Measurements from ENCODE around the gene TCEA2. TPM values are rescaled to one million over a fixed set of nuclear protein-coding genes. Genes with fewer than 3 reads are reported as not detected.

Gene TCEA2
- total RNA-seq, 1 donor from 2014 or later, result 49.0 TPM

GRCh38 chr20:64104667-64105451, 41.9 kb downstream of the TCEA2 start:
- Mint-ChIP-seq H3K36me3 (ENCODE audit: low read depth) (no peaks in the 10 kb centered on the region), H3K27me3 (ENCODE audit: low read depth) (peaks cover 24% of the 10 kb centered on the region), H3K4me1 (ENCODE audit: low read depth) (peaks cover 2% of the 10 kb centered on the region), H3K4me3 (ENCODE audit: low read depth) (no peak overlapping the region), H3K27ac (no peak overlapping the region), H3K9me3 (no peaks in the 10 kb centered on the region)
- DNase-seq (ENCODE audit: low spot score), result peak; percentile 7
- intact Hi-C loops (cut with micrococcal nuclease), result no loop called here

DNA sequence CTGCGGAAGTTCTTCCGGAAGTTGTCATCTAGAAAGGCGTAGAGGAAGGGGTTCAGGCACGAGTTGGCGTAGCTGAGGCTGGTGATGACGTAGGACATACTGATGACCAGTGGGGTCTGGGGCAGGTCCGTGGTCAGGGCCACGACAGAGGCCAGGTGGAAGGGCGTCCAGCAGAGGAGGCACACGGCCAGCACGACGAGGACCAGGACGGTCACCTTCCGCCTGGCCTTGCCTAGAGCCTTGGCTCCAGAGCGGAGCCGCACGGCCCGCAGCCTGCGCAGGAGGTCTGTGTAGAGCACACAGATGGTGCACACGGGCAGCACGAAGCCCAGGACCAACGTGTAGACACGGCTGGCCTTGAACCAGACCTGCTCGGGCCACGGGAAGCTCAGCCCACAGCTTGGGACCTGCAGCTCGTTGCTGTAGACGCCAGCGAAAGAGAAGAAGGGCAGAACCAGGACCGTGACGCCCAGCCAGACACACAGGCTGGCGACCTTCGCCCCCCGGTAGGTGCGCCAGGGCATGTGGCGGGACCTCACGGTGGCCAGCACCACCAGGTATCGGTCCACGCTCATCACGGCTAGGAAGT, 42.9 kb downstream of the TCEA2 start:
- no peak overlapping the region for H3K4me3 Mint-ChIP-seq (ENCODE audit: low read depth)
- peaks cover 2% of the 10 kb centered on the region for H3K4me1 Mint-ChIP-seq (ENCODE audit: low read depth)
- H3K9me3 Mint-ChIP-seq, result no peaks in the 10 kb centered on the region
- no peak for DNase-seq (ENCODE audit: low spot score)
- intact Hi-C loops (cut with micrococcal nuclease), result no loop called here
- H3K27me3 Mint-ChIP-seq (ENCODE audit: low read depth), result peaks cover 22% of the 10 kb centered on the region
- H3K36me3 Mint-ChIP-seq (ENCODE audit: low read depth), result no peaks in the 10 kb centered on the region
- no peak overlapping the region for H3K27ac Mint-ChIP-seq

DNA sequence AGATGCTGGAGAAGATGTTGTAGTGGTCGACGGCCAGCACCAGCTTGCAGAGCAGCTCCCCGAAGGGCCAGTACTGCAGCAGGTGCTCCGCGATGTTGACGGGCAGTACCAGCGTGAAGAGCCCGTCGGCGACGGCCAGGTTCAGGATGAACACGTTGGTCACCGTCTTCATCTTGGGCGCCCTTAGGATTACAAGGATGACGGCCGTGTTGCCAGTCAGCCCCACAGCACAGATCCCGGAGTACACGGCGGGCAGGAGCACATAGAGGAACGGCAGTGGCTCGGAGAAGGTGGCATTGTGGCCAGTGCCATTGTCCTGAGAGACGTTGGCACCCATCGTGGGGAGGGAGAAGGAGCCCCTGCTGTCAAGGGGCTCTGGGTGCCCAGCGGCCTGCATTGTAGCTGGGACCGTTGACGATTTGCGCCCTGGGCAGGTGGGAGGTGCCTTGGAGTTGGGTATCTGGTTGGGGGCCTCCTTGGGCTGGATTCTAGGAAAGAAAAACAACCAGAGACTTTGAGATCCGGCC, 43.5 kb downstream of the TCEA2 start:
- H3K4me1 Mint-ChIP-seq (ENCODE audit: low read depth), result peaks cover 2% of the 10 kb centered on the region
- H3K27ac Mint-ChIP-seq, result no peak overlapping the region
- peak; percentile 10 for DNase-seq (ENCODE audit: low spot score)
- no peaks in the 10 kb centered on the region for H3K36me3 Mint-ChIP-seq (ENCODE audit: low read depth)
- peaks cover 17% of the 10 kb centered on the region for H3K27me3 Mint-ChIP-seq (ENCODE audit: low read depth)
- H3K4me3 Mint-ChIP-seq (ENCODE audit: low read depth), result no peak overlapping the region
- intact Hi-C loops (cut with micrococcal nuclease), result no loop called here
- H3K9me3 Mint-ChIP-seq, result no peaks in the 10 kb centered on the region

- Mint-ChIP-seq H3K4me3 (ENCODE audit: low read depth) (no peak within 1 kb of the TSS), H3K27ac (no peak within 1 kb of the TSS), H3K27me3 (ENCODE audit: low read depth) (peaks cover 16% of the 10 kb centered on the region), H3K9me3 (no peaks in the 10 kb centered on the region), H3K36me3 (ENCODE audit: low read depth) (no peaks in the 10 kb centered on the region), H3K4me1 (ENCODE audit: low read depth) (peaks cover 2% of the 10 kb centered on the region)
- DNase-seq (ENCODE audit: low spot score), result peak; percentile 10
- intact Hi-C loops (cut with micrococcal nuclease), result no loop called here
Measured at GRCh38 chr20:64106981-64107735, 44.2 kb downstream of the TCEA2 start, which contains the start of gene NPBWR2. TSS of gene NPBWR2 (minus strand) at chr20:64107565. CDS start at chr20:64106831, 734 bp downstream.

DNA sequence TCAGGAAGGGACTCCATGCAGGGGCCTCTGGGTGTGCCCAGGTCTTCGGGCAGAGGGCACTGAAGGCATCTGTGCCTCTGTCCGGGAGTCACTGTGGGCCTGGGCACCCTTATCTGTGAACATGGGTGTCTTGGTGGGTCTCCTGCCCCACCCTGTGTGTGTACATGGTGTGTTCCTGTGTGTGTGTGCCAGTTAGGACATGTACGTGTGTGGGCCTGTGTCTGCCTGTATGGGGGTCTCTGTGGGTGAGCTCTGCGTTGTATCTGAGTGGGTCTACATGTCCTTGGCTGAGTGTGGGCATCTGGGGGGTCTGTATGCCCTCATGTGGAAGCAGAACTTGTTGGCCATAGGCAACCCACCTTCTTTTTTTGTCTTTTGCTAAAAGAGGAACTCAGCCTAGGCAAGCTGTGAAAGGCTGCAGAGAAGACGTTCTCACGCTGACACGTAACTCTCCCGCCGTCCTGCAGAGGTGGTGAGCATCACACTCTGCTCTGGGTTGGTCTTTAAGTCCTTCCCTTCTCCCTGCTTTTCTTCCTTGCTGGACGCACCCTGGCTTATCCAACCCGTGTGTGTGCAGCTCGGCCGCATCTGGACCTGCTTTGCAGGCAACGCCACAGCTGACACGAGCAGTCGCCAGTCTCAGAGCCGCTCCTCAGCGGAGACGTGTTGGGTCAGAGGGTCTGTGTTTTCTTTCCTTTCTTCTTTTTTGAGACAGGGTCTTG, 44.9 kb downstream of the TCEA2 start:
- Mint-ChIP-seq H3K9me3 (no peaks in the 10 kb centered on the region), H3K27ac (no peak overlapping the region), H3K4me3 (ENCODE audit: low read depth) (no peak overlapping the region), H3K36me3 (ENCODE audit: low read depth) (no peaks in the 10 kb centered on the region), H3K27me3 (ENCODE audit: low read depth) (peaks cover 13% of the 10 kb centered on the region), H3K4me1 (ENCODE audit: low read depth) (no peaks in the 10 kb centered on the region)
- DNase-seq (ENCODE audit: low spot score), result peak; percentile 4
- intact Hi-C loops (cut with micrococcal nuclease), result no loop called here

DNA sequence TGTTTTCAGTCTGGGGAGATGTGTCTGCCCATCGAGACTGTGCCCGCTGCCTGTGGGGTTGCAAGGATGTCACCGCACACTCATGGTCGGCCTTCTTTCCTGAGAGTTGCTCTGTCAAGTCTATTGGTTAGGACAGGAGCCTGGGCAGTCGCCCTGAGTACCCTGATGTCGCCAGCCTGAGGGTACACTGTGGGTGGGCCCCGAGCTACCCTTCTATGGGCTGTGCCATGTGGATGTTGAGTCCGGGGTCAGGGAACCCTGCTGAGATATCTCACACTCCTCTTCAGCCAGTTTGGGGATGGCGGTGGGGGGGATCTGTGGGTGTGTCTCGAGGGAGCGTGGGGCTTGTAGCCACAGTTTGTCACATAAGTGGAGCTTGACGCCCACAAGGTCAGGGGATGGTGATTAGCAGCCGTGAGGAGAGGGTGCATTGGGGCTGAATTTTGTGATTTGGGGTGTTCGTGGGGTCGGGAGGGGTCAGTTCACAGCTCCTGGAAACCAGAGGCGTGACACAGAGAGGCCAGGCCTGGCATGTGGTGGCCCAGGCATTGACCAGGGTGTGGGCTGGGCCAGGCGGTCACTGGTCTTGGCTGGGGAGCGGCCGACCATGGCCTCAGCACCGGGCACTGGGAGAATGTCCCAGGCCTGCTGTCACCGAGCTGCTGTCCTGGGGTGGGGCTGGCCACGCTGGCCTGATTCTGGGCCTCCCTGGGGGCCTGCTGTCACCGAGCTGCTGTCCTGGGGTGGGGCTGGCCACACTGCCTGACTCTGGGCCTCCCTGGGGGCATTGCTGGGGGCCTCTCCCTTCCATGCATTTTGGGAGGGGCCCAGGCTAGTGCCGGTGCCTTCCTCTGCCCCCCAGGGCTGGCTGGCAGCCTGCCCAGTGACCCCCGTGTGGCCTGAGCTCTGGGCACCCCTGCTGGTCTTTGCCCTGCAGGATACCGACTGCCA, 46.0 kb downstream of the TCEA2 start:
- intact Hi-C loops (cut with micrococcal nuclease), result no loop called here
- no peaks in the 10 kb centered on the region for H3K36me3 Mint-ChIP-seq (ENCODE audit: low read depth)
- peak; percentile 5 for DNase-seq (ENCODE audit: low spot score)
- peaks cover 3% of the 10 kb centered on the region for H3K27me3 Mint-ChIP-seq (ENCODE audit: low read depth)
- no peaks in the 10 kb centered on the region for H3K9me3 Mint-ChIP-seq
- H3K4me3 Mint-ChIP-seq (ENCODE audit: low read depth), result no peak overlapping the region
- H3K4me1 Mint-ChIP-seq (ENCODE audit: low read depth), result no peaks in the 10 kb centered on the region
- no peak overlapping the region for H3K27ac Mint-ChIP-seq

DNA sequence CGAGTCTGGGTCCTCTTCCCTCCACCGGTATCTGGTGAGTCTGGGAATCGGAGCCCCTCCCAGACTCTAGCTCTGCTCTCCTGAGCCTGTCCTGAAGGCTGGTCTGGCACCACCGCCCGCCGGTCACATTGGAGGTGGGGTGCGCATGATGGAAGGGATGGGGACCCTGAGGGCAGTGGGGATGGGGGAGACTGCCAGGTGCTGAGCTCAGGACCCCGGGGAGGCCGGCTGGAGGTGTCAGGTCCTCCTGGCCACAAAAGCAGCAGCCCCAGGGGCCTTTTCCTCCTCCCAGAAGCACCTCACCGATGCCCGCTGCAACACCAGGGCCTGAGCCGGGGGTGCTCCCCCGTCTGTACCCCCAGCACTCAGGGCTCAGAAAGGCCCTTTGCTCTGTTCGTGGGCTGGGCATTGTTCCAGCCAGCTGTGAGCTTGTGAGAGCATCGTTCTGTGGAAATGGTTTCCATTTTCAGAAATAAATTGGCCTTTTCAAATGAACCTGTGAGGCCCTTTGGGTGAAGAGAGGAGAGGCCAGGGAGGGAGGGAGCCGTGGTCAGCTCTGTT, 46.9 kb downstream of the TCEA2 start:
- no peaks in the 10 kb centered on the region for H3K9me3 Mint-ChIP-seq
- H3K4me1 Mint-ChIP-seq (ENCODE audit: low read depth), result no peaks in the 10 kb centered on the region
- H3K27ac Mint-ChIP-seq, result no peak overlapping the region
- intact Hi-C loops (cut with micrococcal nuclease), result no loop called here
- DNase-seq (ENCODE audit: low spot score), result no peak
- no peaks in the 10 kb centered on the region for H3K27me3 Mint-ChIP-seq (ENCODE audit: low read depth)
- H3K36me3 Mint-ChIP-seq (ENCODE audit: low read depth), result no peaks in the 10 kb centered on the region
- no peak overlapping the region for H3K4me3 Mint-ChIP-seq (ENCODE audit: low read depth)

- no peaks in the 10 kb centered on the region for H3K9me3 Mint-ChIP-seq
- no peak overlapping the region for H3K4me3 Mint-ChIP-seq (ENCODE audit: low read depth)
- DNase-seq (ENCODE audit: low spot score), result peak; percentile 7
Measured at GRCh38 chr20:64110411-64111068, 47.5 kb downstream of the TCEA2 start.

GRCh38 chr20:64111841-64112641, 49.0 kb downstream of the TCEA2 start:
- no peak overlapping the region for H3K4me3 Mint-ChIP-seq (ENCODE audit: low read depth)
- no peaks in the 10 kb centered on the region for H3K4me1 Mint-ChIP-seq (ENCODE audit: low read depth)
- H3K36me3 Mint-ChIP-seq (ENCODE audit: low read depth), result no peaks in the 10 kb centered on the region
- intact Hi-C loops (cut with micrococcal nuclease), result no loop called here
- no peaks in the 10 kb centered on the region for H3K9me3 Mint-ChIP-seq
- no peaks in the 10 kb centered on the region for H3K27me3 Mint-ChIP-seq (ENCODE audit: low read depth)
- DNase-seq (ENCODE audit: low spot score), result peak; percentile 7
- H3K27ac Mint-ChIP-seq, result no peak overlapping the region

More at GRCh38 chr20:64110411-64111068, 47.5 kb downstream of the TCEA2 start:
- intact Hi-C loops (cut with micrococcal nuclease), result no loop called here
- Mint-ChIP-seq H3K27me3 (ENCODE audit: low read depth) (no peaks in the 10 kb centered on the region), H3K4me1 (ENCODE audit: low read depth) (no peaks in the 10 kb centered on the region), H3K36me3 (ENCODE audit: low read depth) (no peaks in the 10 kb centered on the region), H3K27ac (no peak overlapping the region)

DNA sequence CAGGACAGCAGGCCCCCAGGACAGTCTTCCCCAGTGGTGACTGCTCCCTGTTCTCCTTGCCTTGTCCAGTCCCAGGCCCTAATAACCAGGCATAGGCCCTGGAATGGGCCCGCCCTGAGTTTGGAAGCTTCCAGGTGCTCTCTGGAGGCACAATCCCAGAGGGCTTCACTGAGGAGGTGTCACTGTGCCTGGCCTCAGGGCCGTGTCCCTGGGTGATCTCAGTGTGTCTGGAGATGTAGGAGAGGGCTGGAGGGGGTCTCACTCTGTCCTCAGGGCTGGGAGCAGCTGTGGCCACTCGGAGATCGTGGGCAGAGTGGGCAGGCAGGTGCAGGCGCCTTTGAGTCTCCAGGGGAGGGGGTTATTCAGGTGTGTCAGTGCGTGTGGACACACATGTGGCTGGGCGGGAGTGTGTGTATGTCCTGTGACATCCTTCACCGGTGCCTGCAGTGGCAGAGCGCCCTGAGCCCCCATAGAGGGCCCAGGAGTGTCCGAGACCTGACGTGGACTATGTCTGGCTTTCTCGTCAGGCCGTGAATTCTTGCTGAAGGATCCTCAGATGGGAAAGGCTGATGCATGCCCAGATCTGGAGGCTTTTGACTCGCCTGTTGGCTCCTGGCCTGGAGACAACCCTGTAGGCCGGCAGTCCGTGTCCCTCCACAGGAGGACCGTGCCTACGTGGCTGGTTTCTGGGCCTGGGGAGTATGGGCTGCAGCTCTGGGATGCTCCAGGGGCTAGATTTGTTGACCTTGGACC, 49.9 kb downstream of the TCEA2 start:
- DNase-seq (ENCODE audit: low spot score), result peak; percentile 7

More for the DNA sequence above, 49.9 kb downstream of the TCEA2 start:
- H3K27ac Mint-ChIP-seq, result no peak overlapping the region
- H3K27me3 Mint-ChIP-seq (ENCODE audit: low read depth), result no peaks in the 10 kb centered on the region
- no peaks in the 10 kb centered on the region for H3K36me3 Mint-ChIP-seq (ENCODE audit: low read depth)
- H3K9me3 Mint-ChIP-seq, result no peaks in the 10 kb centered on the region
- no peaks in the 10 kb centered on the region for H3K4me1 Mint-ChIP-seq (ENCODE audit: low read depth)
- no peak overlapping the region for H3K4me3 Mint-ChIP-seq (ENCODE audit: low read depth)
- intact Hi-C loops (cut with micrococcal nuclease), result no loop called here

Data from activated T-helper 2 cell treated with anti-CD3 and anti-CD28 coated beads, Interferon-gamma antibody, Interleukin-2, Interleukin-4, amounts not matched to agents 10 μg/mL and 5 μg/mL and 100 μg/mL, durations not matched to agents 14 hours and 24 hours and 36 hours (primary cell).